ENCODE results near the gene MAP2K5.

MAP2K5 gene

GRCh38 chr15:67678993-67679392 is 136.5 kb downstream of the MAP2K5 start:
- DNase-seq: no peak

- DNase-seq: no peak
Measured at GRCh38 chr15:67680641-67681040, 138.1 kb downstream of the MAP2K5 start.

GRCh38 chr15:67685008-67685599 is 142.6 kb downstream of the MAP2K5 start:
- DNase-seq: peak; percentile 27 to 66

- DNase-seq: no peak
Measured at GRCh38 chr15:67685716-67686115, 143.2 kb downstream of the MAP2K5 start.

- no peak for DNase-seq
Measured at GRCh38 chr15:67690936-67691335, 148.4 kb downstream of the MAP2K5 start.

- no peak for DNase-seq
Measured at GRCh38 chr15:67691450-67691849, 148.9 kb downstream of the MAP2K5 start.

- DNase-seq: no peak
Measured at GRCh38 chr15:67692573-67692972, 150.1 kb downstream of the MAP2K5 start.

- no peak for DNase-seq
Measured at GRCh38 chr15:67696087-67696486, 153.6 kb downstream of the MAP2K5 start.

- no peak for DNase-seq
Measured at GRCh38 chr15:67700023-67700422, 157.5 kb downstream of the MAP2K5 start.

GRCh38 chr15:67701669-67702068 is 159.2 kb downstream of the MAP2K5 start:
- no peak for DNase-seq

- no peak for DNase-seq
Measured at GRCh38 chr15:67707520-67708283, 165.2 kb downstream of the MAP2K5 start.

- DNase-seq: no peak
Measured at GRCh38 chr15:67708500-67708899, 166.0 kb downstream of the MAP2K5 start.

GRCh38 chr15:67715170-67715569 is 172.7 kb downstream of the MAP2K5 start:
- no peak for DNase-seq

- DNase-seq: no peak
Measured at GRCh38 chr15:67716171-67716570, 173.7 kb downstream of the MAP2K5 start.

GRCh38 chr15:67717776-67718175 is 175.3 kb downstream of the MAP2K5 start:
- no peak for DNase-seq

GRCh38 chr15:67719330-67719959 is 176.9 kb downstream of the MAP2K5 start:
- DNase-seq: no peak

- peak; percentile 41 to 43 for DNase-seq
Measured at GRCh38 chr15:67720556-67721175, 178.2 kb downstream of the MAP2K5 start.

GRCh38 chr15:67722030-67722817 is 179.7 kb downstream of the MAP2K5 start:
- DNase-seq: no peak

- no peak for DNase-seq
Measured at GRCh38 chr15:67723294-67724024, 181.0 kb downstream of the MAP2K5 start.

- DNase-seq: no peak
Measured at GRCh38 chr15:67724691-67725375, 182.3 kb downstream of the MAP2K5 start.

GRCh38 chr15:67730135-67730534 is 187.6 kb downstream of the MAP2K5 start:
- no peak for DNase-seq

Data from Kasumi-1 (cell line).